GM19193 (cell line): ENCODE measurements around the gene LUZP1.

Experiments used
- POLR2A ChIP-seq: IDR thresholded peaks from 4 replicates; pipeline ENCODE4 v1.6.1; 2011; ENCODE audit not compliant: insufficient read depth, insufficient read length; ENCODE audit errors: extremely low read depth

Gene LUZP1

DNA sequence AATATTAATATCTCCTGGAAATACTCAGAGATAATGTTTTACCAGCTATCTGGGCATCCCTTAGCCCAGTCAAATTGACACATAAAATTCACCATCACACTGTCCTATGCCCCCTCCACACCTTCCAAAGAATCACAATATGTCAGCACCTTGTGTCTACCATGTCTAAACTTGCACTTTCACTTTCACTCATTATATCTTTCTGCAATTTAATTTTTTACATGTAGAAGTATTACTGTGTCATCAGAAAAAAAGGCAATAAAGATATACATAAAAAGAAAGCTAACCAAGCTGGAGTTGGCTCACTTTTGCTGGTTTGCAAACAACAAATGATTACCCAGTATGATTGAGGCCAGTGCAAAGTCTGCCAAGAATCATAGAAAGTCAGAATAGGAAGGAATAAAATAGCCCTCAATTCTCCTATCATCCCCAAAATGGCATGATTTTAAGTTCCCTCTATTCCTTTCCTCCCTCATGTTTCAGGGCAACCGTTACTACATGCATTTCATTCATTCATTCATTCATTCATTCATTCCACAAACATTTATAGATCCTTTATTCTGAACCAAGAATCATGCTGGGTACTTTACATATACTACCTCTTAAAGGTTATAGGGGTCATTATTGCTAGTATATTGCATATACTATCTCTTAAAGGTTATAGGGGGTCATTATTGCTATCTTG lies 5.9 kb upstream of the LUZP1 start:
- no peak for TF ChIP-seq POLR2A

DNA sequence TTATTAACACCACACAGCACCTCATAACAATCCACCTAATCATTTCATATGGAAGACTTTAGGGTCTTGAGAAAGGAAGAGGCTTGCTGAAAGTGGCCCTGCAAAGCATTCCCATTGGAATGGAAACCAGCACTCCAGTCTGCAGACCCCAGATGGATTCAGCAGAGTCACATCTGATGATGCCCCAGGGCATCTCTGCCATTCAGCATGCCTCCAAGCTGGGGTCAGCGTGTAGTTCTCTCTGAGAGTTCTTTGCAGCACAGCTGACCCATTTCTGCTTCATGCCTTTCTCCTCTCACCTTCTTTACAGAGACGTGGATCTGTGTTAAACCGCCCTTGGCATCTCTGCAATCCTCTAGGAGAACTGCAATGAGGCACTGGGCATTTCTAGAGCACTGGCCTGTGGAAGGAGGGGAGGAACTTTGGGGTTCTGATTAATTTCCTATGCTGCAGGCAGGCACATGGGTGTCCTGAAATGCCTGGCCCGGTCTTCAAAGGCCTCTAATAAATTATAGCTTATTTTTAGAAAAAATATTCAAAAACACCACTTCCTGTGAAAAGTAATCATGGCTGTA lies 2.6 kb upstream of the LUZP1 start:
- no peak for TF ChIP-seq POLR2A

DNA sequence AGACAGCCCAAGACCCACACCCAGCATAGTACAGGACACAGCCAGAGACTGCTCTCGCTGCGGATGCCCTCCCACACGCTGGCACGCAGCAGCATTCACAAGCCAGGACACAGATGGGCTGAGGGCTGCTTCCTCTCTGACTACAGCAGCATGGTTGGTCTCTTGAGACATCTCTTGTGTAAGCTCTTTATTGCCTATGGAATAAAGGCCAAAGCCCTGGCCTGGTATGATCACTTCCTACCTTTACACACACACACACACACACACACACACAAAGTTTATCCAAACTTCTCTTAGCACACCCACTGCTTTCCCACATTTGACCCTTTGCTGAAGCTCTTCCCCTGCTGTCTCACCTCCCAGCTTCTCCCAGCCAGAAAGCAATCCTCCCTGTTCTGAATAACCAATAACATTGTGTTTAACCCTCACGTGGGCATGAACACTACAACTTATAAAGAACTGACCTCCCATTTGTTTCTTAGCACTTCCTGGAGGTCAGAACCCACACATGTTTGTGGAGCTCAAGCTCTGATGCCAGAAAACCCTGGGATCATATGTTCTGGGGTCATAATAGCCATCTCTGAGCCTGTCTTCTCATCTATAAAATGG lies 1.2 kb upstream of the LUZP1 start:
- TF ChIP-seq POLR2A, result no peak

DNA sequence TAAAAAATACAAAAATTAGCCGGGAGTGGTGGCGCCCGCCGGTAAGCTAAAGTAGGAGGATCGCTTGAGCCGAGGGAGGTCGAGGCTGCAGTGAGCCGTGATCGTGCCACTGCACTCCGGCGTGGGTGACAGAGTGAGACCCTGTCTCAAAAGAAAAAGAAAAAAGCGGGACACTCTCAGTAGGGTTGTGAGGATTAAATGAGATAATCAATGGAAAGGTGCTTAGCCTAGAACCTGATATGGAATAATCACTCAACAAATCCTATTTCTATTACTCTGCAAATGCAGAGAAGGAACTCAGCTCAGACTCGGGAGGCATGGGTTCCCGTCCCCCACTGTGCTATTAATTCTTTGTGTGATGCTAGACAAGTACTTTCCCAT lies 529 bp upstream of the LUZP1 start:
- TF ChIP-seq POLR2A, result no peak

DNA sequence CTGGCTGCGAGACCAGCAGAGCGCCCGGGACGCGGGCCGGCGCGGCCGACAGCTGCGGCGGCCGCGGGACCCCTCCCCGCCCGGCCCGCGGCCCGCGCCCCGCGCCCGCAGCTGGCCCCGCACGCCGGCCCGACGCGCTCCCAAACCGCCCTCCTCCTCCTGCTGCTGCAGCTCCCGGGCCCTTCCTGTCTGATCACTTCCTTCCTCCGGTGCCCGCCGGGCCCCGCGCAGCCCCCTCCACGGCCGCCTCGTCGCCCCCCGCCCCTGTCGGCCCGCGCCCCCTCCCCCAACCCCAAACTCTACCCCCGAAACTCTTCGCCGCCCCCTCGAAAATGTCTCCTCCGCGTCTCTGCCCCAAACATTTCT lies 594 bp downstream of the LUZP1 start:
- no peak for TF ChIP-seq POLR2A

DNA sequence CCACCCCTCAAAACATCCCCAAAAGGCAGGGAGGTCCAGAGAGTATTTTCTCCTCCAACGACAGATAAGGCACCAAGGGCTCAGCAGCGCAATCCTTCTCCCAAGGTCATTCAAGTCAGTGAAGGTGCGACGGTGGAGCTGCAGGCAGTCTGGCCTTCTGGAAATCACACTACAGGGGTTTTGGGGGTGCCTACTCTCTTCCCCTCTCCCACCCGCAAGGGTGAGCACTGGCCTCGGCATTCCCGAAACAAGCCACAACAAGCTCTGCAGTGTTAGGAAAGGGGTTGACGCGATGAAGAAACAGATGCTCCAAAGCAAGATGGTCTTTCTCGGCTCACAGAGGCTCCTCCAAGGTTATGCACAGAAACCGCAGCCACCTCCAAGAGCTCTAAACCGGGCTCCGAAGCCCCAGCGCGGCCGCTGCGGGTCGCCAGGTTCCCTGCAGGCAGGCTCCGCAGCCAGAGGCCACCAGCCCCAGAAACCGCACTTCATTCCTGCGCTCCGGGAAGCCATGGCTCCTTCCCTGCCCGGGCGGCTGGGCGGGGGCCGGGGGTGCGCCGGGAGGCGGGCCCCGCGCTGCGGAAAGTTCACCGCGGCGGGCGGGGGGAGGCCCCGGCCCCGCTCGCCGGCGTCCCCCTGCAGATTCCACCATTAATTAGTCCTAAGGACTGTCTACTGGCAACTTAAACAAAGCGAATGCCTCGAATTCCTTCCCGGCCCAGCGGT lies 1.1 kb downstream of the LUZP1 start:
- TF ChIP-seq POLR2A, result no peak

DNA sequence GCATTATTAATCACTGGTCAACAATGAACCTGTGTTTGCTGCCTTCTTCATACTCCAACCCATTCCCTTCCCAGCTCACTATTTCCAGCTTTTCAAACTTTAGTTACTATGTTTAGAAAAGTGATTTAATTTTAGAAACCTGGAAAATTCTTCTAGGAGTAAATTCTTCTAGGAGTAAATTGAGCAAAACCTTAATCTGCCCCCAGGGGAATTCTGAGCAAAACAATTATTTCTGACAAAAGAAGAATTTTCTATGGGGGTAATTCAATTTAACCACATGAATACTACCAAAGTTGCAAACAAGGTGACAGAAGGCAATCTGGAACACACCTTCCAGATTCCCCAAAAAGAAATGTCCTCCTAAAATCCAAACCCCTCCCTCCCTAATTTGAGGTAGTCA lies 1.8 kb downstream of the LUZP1 start:
- TF ChIP-seq POLR2A, result no peak

DNA sequence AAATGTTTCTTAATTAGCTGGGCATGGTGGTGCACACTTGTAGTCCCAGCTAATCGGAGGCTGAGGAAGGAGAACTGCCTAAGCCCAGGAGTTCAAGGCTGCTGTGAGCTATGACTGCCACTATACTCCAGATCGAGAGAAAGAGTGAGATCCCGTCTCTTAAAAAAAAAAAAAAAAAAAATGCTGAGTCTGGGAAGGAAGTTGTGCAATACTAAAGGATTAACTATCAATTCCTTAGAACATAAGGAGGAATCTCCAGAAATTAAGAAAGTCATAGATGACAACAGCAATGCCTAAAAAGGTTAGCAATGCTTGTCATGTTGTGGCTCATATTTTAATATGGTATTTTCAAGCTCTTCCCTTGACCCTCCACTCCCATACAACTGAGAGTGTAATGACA lies 5.3 kb downstream of the LUZP1 start:
- no peak for TF ChIP-seq POLR2A

DNA sequence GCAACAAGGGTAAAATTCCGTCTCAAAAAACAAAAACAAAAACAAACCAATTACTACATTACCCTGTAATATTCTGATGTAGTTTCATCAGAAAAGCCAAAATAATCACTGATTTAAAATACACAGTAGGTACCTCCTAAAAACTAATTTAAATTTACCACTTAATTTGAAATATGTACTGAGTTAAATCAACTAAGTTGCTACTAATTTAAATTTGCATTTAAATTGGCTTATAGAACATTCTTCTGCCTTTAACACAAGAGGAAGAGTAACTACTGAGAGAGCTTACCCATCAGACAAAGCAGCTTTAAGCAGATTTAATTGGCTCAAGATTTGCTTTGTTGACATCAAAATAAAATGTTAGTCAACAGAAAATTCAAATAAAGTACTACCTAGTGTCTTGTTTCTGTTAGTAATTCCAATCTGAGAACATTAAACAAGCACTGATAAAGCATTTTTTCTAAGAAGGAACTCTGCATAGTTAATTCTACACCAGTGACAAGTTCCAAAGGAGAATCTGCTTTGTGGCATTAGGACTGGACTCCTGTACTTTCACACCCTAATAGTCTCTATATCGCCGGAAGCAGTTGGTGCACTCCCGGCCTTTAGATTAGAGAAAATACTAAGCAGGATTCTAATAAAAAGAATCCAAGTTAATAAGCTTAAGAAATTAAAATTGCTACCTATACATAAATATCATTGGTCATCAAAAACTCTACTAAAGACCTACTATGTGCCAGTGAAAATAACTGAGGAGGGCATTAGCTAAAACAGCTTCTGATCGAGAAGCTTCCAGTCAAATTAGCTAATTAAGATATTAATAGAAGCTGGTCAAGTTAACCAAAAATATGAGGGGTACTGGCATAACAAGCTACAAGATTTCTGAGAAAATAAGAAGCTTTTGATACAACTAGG lies 8.4 kb downstream of the LUZP1 start:
- no peak for TF ChIP-seq POLR2A

DNA sequence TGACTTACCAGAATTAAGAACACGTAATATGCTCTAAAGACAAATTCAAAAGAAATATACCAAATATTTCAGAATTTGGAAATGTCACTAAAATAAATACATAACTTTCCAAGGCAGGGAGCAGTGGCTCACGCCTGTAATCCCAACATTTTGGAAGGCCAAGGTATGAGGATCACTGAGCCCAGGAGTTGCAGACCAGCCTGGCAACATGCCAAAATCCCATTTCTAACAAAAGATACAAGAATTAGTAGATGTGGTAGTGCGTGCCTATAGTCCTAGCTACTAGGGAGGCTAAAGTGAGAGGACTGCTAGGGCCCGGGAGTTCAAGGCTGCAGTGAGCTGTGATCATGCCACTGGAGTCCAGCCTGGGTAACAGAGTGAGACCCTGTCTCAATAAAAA lies 11.7 kb downstream of the LUZP1 start:
- no peak for TF ChIP-seq POLR2A

DNA sequence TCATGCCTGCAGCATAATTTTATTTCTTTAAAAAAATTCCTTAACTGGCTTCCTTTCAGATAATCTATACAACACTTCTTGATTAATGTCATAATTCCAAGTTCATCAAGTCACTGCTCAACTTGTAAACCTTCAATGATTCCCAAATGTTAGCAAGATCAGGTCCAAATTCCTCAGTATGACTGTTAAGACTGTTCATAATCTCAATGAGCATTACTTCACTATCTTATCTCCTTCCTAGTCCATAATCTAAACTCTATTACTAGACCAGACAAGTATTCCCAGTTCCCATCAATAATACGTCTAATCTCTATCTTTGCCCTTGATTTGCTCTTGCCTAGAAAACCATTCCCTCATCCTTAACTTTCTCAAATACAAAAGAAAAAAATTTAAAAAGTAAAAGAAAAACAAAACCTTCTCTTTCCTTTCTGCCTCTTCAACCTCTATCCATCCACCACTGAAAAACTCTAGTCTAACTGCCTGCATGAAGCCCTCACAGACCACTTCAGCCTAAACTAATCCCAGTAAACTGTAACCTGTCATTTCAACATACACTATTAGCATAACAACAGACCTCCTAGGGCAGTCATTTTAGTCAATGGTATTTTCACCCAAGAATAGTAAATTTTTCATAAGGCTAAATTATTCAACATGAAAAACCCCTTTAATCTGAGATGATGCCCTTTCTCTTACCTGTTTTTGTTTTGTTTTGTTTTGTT lies 15.5 kb downstream of the LUZP1 start:
- no peak for TF ChIP-seq POLR2A

DNA sequence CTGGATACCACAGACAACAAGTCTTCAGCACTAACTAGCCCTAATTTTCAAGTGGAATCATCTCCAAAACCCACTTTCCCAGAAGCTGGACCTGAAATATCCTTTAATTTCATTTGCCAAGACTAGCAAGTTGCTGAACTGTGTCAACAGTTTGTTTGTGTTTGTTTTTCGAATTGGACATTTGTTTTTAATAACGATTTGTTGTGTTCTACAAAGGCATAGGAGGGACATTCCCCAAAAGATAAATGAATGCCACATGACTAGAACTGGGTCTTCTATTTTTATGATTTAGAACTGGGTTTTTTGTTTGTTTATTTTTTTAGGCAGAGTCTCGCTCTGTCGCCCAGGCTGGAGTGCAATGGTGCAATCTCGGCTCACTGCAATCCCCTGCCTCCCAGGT lies 17.9 kb downstream of the LUZP1 start:
- no peak for TF ChIP-seq POLR2A

DNA sequence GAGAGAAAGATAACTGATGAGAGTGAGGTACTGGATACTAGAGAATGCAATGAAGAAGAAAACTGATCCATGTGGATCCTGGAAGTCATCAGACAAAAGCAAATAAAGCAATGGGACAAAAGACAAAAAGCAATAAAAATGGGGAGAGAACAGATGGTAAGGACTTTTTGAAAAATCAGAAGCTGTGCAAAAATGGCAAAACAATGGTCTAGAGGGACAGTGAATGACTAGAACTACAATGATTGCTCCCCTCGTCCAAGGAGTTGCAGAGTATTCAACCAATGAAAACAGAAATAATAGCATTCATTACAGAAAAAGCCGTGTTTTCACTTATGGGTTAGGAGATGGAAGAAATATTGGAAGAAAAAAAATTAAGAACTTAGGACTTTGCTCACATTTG lies 18.5 kb downstream of the LUZP1 start:
- TF ChIP-seq POLR2A, result no peak

DNA sequence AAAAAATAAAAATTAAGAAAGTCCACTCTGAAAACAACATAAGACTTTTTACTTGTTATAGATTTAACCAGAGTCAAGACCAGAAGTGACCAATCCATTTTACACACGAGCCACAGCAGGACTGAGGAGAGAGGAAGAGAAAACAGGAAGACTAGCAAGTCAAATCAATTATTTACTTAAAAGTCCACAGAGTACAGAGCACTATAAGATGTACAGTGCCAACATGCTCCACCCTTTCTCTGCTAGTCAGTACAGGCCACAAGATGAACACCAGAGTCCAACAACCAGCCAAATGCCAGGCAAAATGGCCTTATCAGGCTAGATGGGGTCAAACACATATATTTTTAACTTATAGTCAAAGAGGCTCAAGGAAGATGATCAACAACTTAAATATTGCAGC lies 19.5 kb downstream of the LUZP1 start:
- no peak for TF ChIP-seq POLR2A
